HG03571 (cell line): ENCODE data around the gene BRD2.
A peak's percentile ranks its signal among the peaks of the same experiment; 100 is the strongest.

ENCODE experiments used
- ATAC-seq: cut with Tn5 transposase; IDR thresholded peaks from one replicate; pipeline ENCODE4 v1.9.1; 2021; ENCODE audit not compliant: unreplicated experiment

Gene BRD2

GRCh38 chr6:32984622-32985389 lies 16.4 kb downstream of the BRD2 start:
- ATAC-seq: no peak

GRCh38 chr6:32989368-32989767 lies 21.0 kb downstream of the BRD2 start:
- ATAC-seq: no peak

- ATAC-seq: no peak
Measured at GRCh38 chr6:32991972-32992371, 23.6 kb downstream of the BRD2 start.

GRCh38 chr6:32993363-32993973 lies 25.1 kb downstream of the BRD2 start:
- ATAC-seq: no peak

- ATAC-seq: no peak
Measured at GRCh38 chr6:32995448-32995847, 27.1 kb downstream of the BRD2 start.

DNA sequence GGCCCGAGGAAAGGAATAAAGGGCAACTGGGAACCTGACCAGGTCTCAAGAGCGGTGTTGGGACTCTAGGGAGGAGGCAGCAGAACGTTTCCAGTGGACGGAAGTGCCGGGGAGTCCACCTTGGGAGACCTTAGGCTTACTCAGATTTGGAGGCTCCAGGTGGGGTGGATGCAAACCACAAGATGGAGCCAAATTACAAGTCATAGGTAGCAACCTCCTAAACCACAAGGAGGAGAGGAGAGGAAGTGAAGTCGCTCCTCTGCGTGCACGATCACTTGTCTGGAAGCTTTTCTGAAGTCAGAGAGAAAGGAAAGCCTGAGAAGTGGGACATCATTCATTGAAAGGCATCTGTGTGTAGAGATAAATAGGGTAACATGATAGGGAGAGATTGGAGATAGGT lies 31.7 kb downstream of the BRD2 start:
- no peak for ATAC-seq

GRCh38 chr6:33001685-33002084 lies 33.3 kb downstream of the BRD2 start:
- no peak for ATAC-seq

DNA sequence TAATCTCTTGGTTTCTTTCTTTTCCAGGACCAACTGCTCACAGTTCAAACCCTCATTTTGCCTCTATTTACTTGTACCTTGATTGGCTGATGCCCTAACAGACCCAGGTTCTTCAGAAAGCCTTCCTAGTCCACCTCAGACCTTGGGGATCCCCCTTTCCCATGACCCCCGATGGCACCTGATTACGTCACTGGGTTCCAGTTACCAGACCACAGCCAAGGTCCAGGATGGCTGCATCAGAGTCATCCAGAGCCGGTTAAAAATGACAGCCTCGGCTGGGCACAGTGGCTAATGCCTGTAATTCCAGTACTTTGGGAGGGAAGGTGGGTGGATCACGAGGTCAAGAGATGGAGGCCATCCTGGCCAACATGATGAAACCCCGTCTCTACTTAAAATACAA lies 36.5 kb downstream of the BRD2 start:
- ATAC-seq: no peak

GRCh38 chr6:33007831-33008400 lies 39.5 kb downstream of the BRD2 start:
- no peak for ATAC-seq

- ATAC-seq: peak; percentile 73
Measured at GRCh38 chr6:33008944-33009861, 40.8 kb downstream of the BRD2 start, which contains the start of gene HLA-DOA. TSS of gene HLA-DOA (minus strand) at chr6:33009591.

DNA sequence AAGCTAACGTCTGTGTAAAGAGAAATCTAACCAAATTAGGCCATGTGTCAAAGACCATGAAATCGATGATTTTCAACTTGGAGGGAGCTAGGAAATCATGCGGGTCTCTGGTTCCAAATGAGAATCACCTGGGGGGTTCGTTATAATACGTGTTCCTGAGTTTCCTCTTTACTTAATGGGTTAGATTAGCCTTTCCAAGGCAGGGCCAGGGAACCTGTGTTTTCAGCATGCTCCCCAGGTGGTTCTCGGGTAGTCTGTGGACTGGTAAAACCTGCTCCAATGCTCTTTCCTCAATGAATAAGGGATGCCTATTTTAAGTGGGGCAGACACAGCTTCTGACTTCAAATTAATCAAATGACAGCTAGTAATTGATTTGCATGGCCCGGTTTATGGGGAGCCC lies 42.0 kb downstream of the BRD2 start:
- no peak for ATAC-seq

DNA sequence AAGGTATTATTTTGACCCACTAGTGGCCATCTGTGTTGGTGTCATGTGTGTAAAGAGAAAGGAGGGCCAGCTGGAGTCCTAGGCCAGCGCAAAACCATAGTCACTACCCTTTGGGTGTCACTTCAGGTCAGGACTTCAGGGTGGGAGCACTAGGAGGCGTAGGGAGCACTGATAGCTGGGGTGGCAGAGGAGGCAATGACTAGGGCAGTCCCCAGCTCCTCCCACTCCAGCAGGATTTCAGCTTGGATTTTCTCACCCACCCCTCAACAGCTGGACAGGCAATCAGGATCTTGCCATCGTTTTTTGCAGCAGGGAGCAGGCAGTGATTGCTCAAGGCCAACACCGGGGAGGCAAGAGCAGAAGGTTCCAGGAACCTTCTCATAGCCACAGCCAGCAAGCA lies 45.2 kb downstream of the BRD2 start:
- ATAC-seq: no peak

DNA sequence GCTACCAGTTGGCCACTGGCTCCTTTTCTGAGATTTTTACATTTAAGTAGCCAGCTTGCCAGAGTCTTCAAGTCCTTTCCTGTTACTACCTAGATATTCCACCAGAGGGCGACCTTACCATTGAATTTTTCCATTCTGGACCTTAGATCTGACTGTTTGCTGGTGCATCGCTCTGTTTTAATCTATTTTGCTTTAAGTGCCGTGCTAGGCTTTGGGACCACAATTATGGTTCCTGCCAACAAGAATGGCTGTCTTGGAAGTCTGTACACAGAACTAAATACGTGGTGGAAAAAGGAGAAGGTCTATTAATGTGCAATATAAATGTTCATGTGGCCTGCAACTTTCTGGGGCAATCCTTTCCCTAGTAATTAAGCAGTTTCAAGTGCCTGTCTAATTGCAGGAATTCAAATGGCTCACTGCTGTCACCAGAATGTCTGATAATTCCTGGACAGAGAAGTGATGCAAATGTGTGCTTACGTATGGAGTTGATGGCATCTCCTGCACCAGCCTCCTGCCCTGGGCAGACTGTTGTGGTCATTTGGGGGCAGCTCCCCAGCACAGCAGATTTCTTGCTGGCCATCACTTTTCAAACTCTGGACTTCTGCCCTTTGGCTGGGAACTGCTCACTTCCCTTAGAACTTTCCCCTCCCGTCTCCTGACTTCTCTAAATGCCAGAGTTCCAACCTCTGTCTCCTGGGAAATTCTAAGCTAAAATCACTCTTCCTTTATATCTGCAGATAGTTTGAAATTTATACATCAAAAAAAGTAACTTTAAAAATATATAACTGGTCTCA lies 46.6 kb downstream of the BRD2 start:
- ATAC-seq: no peak

DNA sequence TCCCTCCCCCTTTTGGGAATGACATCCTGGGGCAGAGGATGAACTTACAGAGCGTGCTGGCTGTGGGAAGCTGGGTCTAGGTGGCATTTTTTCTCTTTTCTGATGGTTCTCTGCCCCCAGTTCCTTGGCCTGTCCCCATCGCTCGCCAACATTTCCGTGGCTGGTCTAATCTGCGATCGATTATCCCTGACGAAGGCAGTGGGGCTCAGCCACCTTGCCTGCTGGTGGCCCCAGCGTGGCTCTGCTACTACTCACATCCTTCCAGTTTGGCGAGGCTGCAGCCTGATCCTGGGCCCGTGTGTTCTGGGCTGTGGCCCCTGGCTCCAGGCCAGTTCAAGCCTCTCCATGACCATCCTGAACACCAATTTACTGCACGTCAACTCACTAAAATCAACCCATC lies 47.4 kb downstream of the BRD2 start:
- no peak for ATAC-seq

- ATAC-seq: no peak
Measured at GRCh38 chr6:33017018-33017417, 48.6 kb downstream of the BRD2 start.

DNA sequence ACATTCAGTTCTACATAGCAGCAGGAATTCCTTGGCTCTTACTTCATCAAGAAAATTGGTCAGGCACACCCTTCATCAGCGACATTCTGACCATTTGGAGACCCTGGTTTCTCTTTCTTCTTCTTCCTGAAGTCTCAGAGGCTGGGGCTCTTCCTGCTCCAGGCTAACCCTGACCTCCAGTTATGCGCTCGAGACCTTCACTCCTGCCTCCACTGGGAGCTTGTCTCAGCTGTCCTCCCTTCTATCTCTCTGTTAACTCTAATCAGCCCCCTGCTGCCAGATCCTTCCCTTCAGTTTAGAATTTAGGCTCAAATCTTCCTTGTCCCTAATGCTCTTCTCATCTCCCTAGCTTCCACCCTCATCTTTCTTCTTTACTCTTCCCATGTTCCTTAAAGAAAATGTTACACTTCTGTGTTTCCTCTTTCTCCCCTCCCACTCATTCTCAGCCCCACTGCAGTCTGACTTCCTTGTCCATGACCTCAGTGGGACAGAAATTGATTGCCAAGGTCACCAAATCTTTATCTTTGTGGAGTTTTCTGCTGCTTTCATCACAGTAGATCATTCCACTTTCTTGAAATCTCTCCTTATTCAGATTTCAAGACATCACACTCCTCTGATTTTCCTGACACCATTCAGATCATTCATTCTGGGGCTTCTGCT lies 49.4 kb downstream of the BRD2 start:
- no peak for ATAC-seq

GRCh38 chr6:33018418-33018817 lies 50.0 kb downstream of the BRD2 start:
- ATAC-seq: no peak

GRCh38 chr6:33018904-33019303 lies 50.5 kb downstream of the BRD2 start:
- ATAC-seq: peak; percentile 45

DNA sequence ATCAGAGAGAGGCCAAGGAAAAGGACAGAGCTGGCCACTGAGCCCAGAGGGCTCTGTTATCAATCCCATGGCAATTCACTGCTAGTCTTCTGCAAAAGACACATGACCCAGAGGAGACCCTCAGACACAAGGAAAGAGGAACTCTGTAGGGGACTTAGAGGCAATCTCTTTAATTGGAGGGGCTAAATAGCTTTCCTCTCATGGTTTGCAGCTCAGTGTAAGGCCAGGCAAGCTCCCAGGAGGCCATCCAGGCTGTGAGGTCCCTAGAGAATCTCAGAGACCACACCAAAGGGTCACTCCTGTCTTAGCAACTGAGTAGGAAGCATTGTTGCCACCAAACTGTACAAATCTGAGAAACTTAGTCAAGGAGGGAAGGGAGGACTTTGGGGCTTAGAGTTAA lies 51.0 kb downstream of the BRD2 start:
- ATAC-seq: no peak

DNA sequence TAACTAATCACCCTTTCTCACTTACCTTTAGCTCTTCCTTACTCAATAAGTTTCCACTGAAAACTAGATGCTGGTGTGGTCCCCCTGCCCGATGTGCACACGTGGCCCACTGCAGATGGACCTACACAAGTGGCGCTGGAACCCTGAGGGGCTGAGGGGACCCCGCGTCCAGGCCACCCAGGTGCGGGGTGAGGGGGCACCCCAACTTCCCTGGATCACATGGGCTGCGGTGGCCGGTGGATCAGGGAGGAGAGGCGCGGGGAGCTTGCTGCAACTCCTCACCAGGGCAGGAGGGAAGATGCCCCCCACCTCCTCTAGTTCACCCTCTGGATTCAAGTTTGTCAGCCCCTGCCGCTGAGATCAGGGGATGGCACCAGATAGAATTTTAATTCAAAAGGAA lies 53.5 kb downstream of the BRD2 start:
- ATAC-seq: no peak
